GM19239 (cell line): ENCODE results near the gene UPF2.
A peak's percentile ranks its signal among the peaks of the same experiment; 100 is the strongest.
"Not testable (repeated sequence)": the region's sequence is repeated elsewhere in the genome, so short reads cannot be mapped to it uniquely, and the experiment has no call there.

Experiments
- DNase-seq: peaks from one replicate; pipeline ENCODE4 v3.0.0; 2011; ENCODE audit warnings: low spot score; ENCODE audit not compliant: insufficient read length
- FAIRE-seq: peaks from 2 replicates; lab custom pipeline; 2011; peaks lifted over from hg19 to GRCh38; lab: Jason Lieb, UNC

The UPF2 gene

GRCh38 chr10:11986593-11987216 lies 55.9 kb downstream of the UPF2 start:
- DNase-seq (peak; percentile 19), FAIRE-seq (peak; percentile 91)

DNA sequence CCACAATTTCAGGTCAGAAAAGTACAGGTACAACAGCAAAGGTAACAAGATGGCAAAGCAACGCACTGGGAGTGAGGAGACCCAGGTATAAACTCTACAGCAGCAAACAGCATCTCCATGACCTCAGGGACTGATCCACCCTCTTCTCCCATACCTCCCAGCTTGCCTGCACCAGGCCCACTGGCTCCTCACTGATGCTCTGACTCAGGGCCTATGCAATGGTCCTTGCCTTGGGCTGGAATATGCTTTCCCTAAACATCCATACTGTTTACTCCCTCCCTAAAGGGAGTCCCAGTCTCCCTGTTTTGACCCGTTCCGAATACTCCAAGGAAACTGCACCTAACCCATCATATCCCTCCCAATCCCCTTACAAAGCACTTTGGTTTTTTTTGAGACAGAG lies 60.4 kb downstream of the UPF2 start:
- DNase-seq (no peak), FAIRE-seq (no peak)

- FAIRE-seq (no peak), DNase-seq (no peak)
Measured at GRCh38 chr10:11975795-11976194, 66.8 kb downstream of the UPF2 start.

GRCh38 chr10:11972523-11972922 lies 70.1 kb downstream of the UPF2 start:
- not testable (repeated sequence) for DNase-seq, FAIRE-seq

- DNase-seq (no peak), FAIRE-seq (no peak)
Measured at GRCh38 chr10:11962176-11962575, 80.4 kb downstream of the UPF2 start.

- no peak for DNase-seq
- peak; percentile 31 for FAIRE-seq
Measured at GRCh38 chr10:11961771-11962170, 80.8 kb downstream of the UPF2 start.

GRCh38 chr10:11959966-11960365 lies 82.6 kb downstream of the UPF2 start:
- no peak for DNase-seq
- no peak for FAIRE-seq

DNA sequence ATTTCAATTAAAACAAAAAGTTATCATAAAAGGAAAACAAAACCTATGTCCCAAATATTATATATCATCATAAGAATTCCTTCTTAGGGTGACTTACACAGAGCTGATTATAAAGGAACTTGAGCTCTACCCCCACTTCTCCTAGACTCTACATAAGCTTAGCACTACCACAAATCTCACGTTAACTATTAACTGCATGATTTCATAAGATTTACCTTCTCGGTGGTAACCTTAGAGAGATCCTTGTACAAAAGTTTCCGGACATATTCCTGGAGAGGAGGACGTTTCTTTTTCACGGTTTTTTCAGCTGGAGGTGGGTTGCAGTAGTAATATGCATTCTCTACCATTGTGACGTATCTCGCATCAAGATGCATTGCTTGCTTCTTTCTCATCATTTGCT lies 83.7 kb downstream of the UPF2 start:
- no peak for FAIRE-seq
- no peak for DNase-seq

GRCh38 chr10:11951695-11952094 lies 90.9 kb downstream of the UPF2 start:
- FAIRE-seq, result no peak
- DNase-seq, result no peak

- no peak for DNase-seq
- peak; percentile 70 for FAIRE-seq
Measured at GRCh38 chr10:11950325-11951018, 92.1 kb downstream of the UPF2 start.

- DNase-seq (no peak), FAIRE-seq (peak; percentile 80)
Measured at GRCh38 chr10:11949152-11949551, 93.5 kb downstream of the UPF2 start.

- no peak for FAIRE-seq
- no peak for DNase-seq
Measured at GRCh38 chr10:11946652-11947051, 96.0 kb downstream of the UPF2 start.

DNA sequence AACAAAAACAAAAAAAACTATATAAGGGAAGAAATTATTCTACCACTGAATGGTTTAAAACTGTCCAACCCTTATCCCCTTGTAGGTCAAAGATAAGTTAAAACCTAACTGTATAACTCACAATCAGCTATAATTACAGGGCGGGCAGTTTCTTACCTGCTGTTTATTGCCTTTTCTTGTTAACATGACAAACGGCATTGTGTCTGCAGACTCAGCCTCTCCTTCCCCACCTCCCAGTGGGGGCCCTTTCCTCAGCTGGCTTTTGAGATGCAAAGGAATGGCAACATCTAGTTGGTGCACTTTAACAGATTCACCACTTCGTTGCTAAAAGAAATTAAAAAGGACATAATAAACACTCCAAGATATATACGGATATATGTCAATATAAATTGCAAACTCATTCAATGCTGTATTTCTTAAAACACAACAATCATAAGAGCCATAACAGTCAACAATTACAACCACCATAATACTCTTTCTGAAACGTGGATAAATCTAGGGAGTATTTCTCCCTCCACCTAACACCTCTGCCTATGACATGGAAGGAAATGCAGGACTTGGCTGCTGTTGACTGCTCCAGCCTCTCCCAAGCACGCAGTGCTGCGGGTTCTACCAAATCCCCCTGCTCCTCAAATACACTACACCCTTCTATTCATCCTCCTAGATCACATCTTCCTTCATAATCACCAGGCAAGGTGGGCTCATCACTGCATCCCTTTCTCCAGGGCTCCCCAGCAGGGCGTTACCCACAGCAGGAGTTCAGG lies 106.0 kb downstream of the UPF2 start:
- DNase-seq, result no peak
- no peak for FAIRE-seq

DNA sequence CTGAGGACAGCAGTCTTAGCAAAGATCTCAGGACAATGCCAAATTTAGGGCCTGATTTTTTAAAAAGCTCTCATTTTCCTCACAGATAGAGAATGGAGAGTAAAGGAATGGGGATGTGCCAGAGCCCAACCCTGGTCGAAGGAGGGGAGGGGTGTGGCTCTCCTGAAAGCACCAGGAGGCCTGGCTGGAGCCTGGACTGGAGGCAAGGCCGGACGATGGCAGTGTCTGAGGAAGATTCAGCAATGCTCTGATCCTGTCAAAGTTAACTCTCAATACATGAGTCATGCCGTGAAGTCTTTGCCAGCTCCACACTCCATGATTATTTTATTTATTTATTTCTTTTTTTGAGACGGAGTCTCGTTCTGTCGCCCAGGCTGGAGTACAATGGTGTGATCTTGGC lies 108.3 kb downstream of the UPF2 start:
- no peak for FAIRE-seq
- no peak for DNase-seq

GRCh38 chr10:11933577-11934223 lies 108.9 kb downstream of the UPF2 start:
- no peak for DNase-seq
- no peak for FAIRE-seq

GRCh38 chr10:11931038-11931437 lies 111.6 kb downstream of the UPF2 start:
- FAIRE-seq (no peak), DNase-seq (no peak)

- DNase-seq (no peak), FAIRE-seq (no peak)
Measured at GRCh38 chr10:11930312-11930978, 112.2 kb downstream of the UPF2 start.

- no peak for DNase-seq
- no peak for FAIRE-seq
Measured at GRCh38 chr10:11927746-11928145, 114.9 kb downstream of the UPF2 start.

- DNase-seq, result no peak
- FAIRE-seq, result no peak
Measured at GRCh38 chr10:11921800-11922392, 120.7 kb downstream of the UPF2 start.

GRCh38 chr10:11919271-11919670 lies 123.3 kb downstream of the UPF2 start:
- FAIRE-seq (no peak), DNase-seq (no peak)
